Activated B cell treated with CpG ODN at 0.5 μM for 24 hours (primary cell): ENCODE data around the gene CFH. TPM values are rescaled to one million over a fixed set of nuclear protein-coding genes. Genes with fewer than 3 reads are reported as not detected.

ENCODE experiments used
- ATAC-seq: fragments of 200-7000 bp; cut with Tn5 transposase; one replicate; pipeline ENCODE4 v1.10.0; 2021; ENCODE audit warnings: low read depth, mild to moderate bottlenecking, moderate library complexity
- CTCF ChIA-PET: fragments of 350-600 bp; sonication (Branson Sonifier 250); formaldehyde crosslinking; loops from one replicate; lab custom pipeline; 2021; ENCODE audit warnings: antibody characterized with exemption; lab: Charles Lee
- POLR2A ChIA-PET: fragments of 350-600 bp; sonication (Branson Sonifier 250); formaldehyde crosslinking; loops from one replicate; lab custom pipeline; 2021; ENCODE audit warnings: antibody characterized with exemption; lab: Charles Lee
- DNase-seq: peaks from one replicate; pipeline ENCODE4 v3.0.0; 2022
- H3K27ac Mint-ChIP-seq: one replicate; pipeline ENCODE4 v1.8.0; 2020; ENCODE audit warnings: mixed read lengths
- H3K27me3 Mint-ChIP-seq: one replicate; pipeline ENCODE4 v1.8.0; 2021; ENCODE audit warnings: mixed read lengths
- H3K36me3 Mint-ChIP-seq: one replicate; pipeline ENCODE4 v1.8.0; 2021; ENCODE audit warnings: low read depth, mixed read lengths
- H3K4me1 Mint-ChIP-seq: one replicate; pipeline ENCODE4 v1.8.0; 2021; ENCODE audit warnings: mixed read lengths
- H3K4me3 Mint-ChIP-seq: one replicate; pipeline ENCODE4 v1.8.0; 2020; ENCODE audit warnings: mild to moderate bottlenecking, mixed read lengths
- H3K9me3 Mint-ChIP-seq: one replicate; pipeline ENCODE4 v1.8.0; 2020; ENCODE audit warnings: mixed read lengths
- CTCF ChIP-seq: fragments of 200-600 bp; IDR thresholded peaks from one replicate; pipeline ENCODE4 v1.8.0; 2022; ENCODE audit warnings: antibody characterized with exemption, mild to moderate bottlenecking
- intact Hi-C: fragments of 100-400 bp; cut with micrococcal nuclease; formaldehyde crosslinking; loops from one replicate; pipeline ENCODE4 v1.15.1; 2024
- total RNA-seq: library from RNA; stranded (reverse); gene quantifications from 2 replicates; pipeline ENCODE4 v1.2.3, GENCODE V29; 2022

Gene CFH
- total RNA-seq, 1 donor from 2014 or later, result not detected

- Mint-ChIP-seq H3K27ac (no peak overlapping the region), H3K36me3 (no peaks in the 10 kb centered on the region), H3K9me3 (no peaks in the 10 kb centered on the region), H3K4me1 (no peaks in the 10 kb centered on the region), H3K27me3 (no peaks in the 10 kb centered on the region), H3K4me3 (no peak overlapping the region)
- ATAC-seq (no peak), DNase-seq (no peak)
- intact Hi-C loops, result no loop called here
- POLR2A ChIA-PET, result no interaction called here
- CTCF ChIA-PET, result no interaction called here
- TF ChIP-seq CTCF, result no peak
These were observed 23.1 kb downstream of the CFH start for GRCh38 chr1:196674908-196675307.

- Mint-ChIP-seq H3K27me3 (no peaks in the 10 kb centered on the region), H3K4me1 (no peaks in the 10 kb centered on the region), H3K4me3 (no peak overlapping the region), H3K9me3 (no peaks in the 10 kb centered on the region), H3K27ac (no peak overlapping the region), H3K36me3 (no peaks in the 10 kb centered on the region)
- POLR2A ChIA-PET, result no interaction called here
- DNase-seq (no peak), ATAC-seq (no peak)
- intact Hi-C loops, result no loop called here
- no peak for TF ChIP-seq CTCF
- CTCF ChIA-PET, result no interaction called here
These were observed 26.1 kb downstream of the CFH start for GRCh38 chr1:196677781-196678509.

- H3K36me3 Mint-ChIP-seq, result no peaks in the 10 kb centered on the region
- no peaks in the 10 kb centered on the region for H3K9me3 Mint-ChIP-seq
- no peaks in the 10 kb centered on the region for H3K27me3 Mint-ChIP-seq
- no peaks in the 10 kb centered on the region for H3K4me1 Mint-ChIP-seq
- no peak for DNase-seq
- POLR2A ChIA-PET, result no interaction called here
- no peak overlapping the region for H3K27ac Mint-ChIP-seq
- no peak overlapping the region for H3K4me3 Mint-ChIP-seq
- CTCF ChIA-PET, result no interaction called here
- ATAC-seq, result no peak
- intact Hi-C loops, result no loop called here
- no peak for TF ChIP-seq CTCF
These were observed 26.7 kb downstream of the CFH start for GRCh38 chr1:196678510-196678884.

GRCh38 chr1:196680107-196680506 is 28.3 kb downstream of the CFH start:
- no peaks in the 10 kb centered on the region for H3K9me3 Mint-ChIP-seq

GRCh38 chr1:196684476-196684875 is 32.6 kb downstream of the CFH start:
- no peaks in the 10 kb centered on the region for H3K36me3 Mint-ChIP-seq
- ChIA-PET CTCF (no interaction called here), POLR2A (no interaction called here)
- DNase-seq, result no peak
- ATAC-seq, result no peak
- no peak overlapping the region for H3K4me3 Mint-ChIP-seq
- no peaks in the 10 kb centered on the region for H3K4me1 Mint-ChIP-seq
- intact Hi-C loops, result no loop called here
- no peak for TF ChIP-seq CTCF
- no peak overlapping the region for H3K27ac Mint-ChIP-seq
- no peaks in the 10 kb centered on the region for H3K27me3 Mint-ChIP-seq
- no peaks in the 10 kb centered on the region for H3K9me3 Mint-ChIP-seq

More at GRCh38 chr1:196680107-196680506, 28.3 kb downstream of the CFH start:
- DNase-seq, result no peak
- intact Hi-C loops, result no loop called here
- Mint-ChIP-seq H3K36me3 (no peaks in the 10 kb centered on the region), H3K27ac (no peak overlapping the region), H3K4me3 (no peak overlapping the region), H3K4me1 (no peaks in the 10 kb centered on the region), H3K27me3 (no peaks in the 10 kb centered on the region)
- TF ChIP-seq CTCF, result no peak
- POLR2A ChIA-PET, result no interaction called here
- ATAC-seq, result no peak
- CTCF ChIA-PET, result no interaction called here
